ENCODE measurements around the gene RTTN.
A peak's percentile ranks its signal among the peaks of the same experiment; 100 is the strongest.
"Not testable (repeated sequence)": the region's sequence is repeated elsewhere in the genome, so short reads cannot be mapped to it uniquely, and the experiment has no call there.

RTTN gene

GRCh38 chr18:70151614-70152013, 53.9 kb downstream of the RTTN start:
- DNase-seq (ENCODE audit: low read depth), result no peak

DNA sequence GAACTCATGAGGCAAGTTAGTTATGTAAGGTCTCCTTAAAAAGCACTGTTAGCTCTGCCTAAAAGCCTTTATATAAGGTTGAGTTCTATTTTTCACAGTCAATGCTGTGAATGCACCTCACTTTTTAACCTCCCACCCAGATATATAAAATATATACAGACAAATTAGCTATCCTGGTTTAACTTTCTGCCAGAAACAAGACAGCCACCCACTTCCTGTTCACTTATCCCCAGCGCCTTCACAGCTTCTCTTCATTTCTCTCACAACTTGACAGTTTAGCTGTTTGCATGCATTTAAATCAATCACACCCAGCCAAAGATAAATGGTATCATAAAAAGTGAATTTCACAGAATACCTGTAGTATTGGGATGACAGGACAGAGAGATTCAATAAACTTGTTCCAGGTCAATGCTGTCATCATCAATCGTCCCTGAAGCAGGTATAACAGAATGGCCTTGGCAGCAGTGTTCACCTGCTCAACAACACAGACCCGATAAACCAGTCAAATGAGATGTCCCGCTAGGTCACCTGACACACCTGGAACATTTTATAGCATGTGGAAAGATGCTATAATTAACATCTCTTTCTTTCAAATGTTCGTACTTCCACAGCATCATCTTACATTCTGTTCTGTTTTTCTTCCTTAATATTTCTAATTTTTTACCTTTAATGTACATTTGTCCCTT, 55.7 kb downstream of the RTTN start:
- DNase-seq (ENCODE audit: low read depth), result no peak

GRCh38 chr18:70149156-70149555, 56.3 kb downstream of the RTTN start:
- no peak for DNase-seq (ENCODE audit: low read depth)

GRCh38 chr18:70148039-70148938, 57.2 kb downstream of the RTTN start:
- DNase-seq (ENCODE audit: low read depth), result no peak

- no peak for DNase-seq (ENCODE audit: low read depth)
Observed at GRCh38 chr18:70146174-70146573, 59.3 kb downstream of the RTTN start.

- no peak for DNase-seq (ENCODE audit: low read depth)
Observed at GRCh38 chr18:70142001-70142400, 63.5 kb downstream of the RTTN start.

- no peak for DNase-seq (ENCODE audit: low read depth)
Observed at GRCh38 chr18:70139138-70139537, 66.3 kb downstream of the RTTN start.

DNA sequence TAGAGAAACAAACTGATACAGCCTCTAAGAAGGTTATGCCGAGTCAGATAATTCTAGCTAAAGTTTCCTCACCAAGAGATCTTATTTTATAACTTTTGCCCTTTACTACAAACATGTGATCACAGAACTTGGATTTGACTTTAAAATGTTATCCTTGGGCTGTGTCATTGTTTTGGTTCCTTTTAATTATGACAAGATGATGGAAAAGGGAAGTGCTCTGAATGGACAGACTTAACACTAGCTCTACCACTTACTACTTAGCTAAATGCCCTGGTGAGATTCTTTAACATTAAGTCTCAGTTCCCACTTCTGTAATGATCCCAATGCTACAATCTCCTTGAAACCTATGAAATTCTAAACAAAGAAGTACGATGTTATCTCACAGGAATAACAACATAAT, 69.9 kb downstream of the RTTN start:
- no peak for DNase-seq (ENCODE audit: low read depth)

- DNase-seq (ENCODE audit: low read depth), result peak; percentile 76
Observed at GRCh38 chr18:70132999-70133398, 72.5 kb downstream of the RTTN start.

DNA sequence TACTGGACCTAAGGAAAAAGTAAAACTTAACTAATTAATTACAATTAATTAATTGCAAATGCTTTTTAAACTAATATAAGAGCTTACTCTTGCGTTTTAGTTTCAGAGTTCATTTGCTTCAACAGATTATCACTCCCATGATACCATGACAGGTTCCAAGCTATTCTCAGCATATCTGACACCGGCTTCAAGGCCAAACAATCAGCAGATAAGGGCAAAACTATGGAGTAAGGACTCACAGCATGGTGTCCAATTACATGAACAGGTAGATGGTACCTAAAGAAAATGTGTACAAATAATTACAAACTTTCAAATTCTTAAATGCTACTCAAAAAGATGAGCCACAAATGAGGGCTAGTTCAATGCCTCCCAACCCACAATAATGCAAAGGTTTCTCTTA, 77.2 kb downstream of the RTTN start:
- no peak for DNase-seq (ENCODE audit: low read depth)

- DNase-seq (ENCODE audit: low read depth), result no peak
Observed at GRCh38 chr18:70127359-70127758, 78.1 kb downstream of the RTTN start.

DNA sequence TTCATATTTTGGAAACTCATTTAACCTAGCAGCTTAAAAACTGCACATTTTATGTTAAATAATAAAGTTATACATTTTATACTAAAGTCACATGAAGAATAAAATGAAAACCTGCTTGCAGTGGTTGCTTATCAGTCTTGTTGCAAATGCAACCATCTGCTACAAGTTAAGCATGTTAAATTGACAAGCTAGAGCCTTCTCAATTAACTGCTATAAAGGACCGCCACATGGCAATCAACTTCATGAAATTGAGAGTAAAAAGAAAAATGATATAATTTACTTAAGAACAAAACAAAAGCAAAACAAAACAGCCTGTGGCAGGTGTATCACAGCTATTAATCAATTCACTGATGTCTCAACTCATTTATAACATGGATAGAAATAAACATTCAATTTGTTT, 78.7 kb downstream of the RTTN start:
- DNase-seq (ENCODE audit: low read depth), result no peak

DNA sequence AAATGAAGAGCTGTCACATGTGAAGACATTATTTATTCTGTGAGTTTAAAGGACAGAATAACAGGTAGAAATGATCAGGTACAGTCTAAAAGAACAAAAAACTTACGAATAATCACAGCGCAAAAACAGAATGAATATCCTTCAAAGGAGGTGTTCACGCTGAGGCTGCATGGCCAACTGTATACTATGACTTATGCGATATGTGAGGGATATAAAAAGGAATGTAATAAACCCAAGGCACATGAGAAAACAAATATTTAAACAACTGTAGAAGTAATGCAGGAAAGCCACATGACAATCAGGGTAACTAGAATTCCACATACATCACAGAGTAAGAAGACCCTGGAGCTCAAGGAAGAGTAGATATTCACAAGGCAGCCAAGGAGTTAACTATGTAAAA, 81.3 kb downstream of the RTTN start:
- no peak for DNase-seq (ENCODE audit: low read depth)

DNA sequence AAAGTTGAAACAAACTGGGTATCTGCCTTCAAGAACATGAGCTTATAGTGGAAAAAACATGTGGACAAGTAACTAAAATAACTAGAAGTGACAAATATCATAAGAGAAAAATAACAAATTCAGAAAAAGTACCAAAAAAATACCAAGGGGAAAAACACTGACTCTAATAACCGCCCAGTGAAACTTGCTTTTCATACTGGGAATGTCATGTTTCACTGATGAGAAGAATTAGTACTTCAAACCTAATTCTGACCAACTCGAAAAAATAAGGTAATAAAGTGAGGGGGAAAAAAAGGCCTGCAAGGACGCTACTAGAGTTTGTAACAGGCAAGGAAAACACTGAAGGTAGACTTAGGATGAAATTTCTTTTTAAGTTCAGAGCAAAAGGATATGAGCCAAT, 83.6 kb downstream of the RTTN start:
- DNase-seq (ENCODE audit: low read depth), result no peak

GRCh38 chr18:70116949-70117348, 88.5 kb downstream of the RTTN start:
- DNase-seq (ENCODE audit: low read depth), result no peak

GRCh38 chr18:70113511-70113910, 92.0 kb downstream of the RTTN start:
- no peak for DNase-seq (ENCODE audit: low read depth)

DNA sequence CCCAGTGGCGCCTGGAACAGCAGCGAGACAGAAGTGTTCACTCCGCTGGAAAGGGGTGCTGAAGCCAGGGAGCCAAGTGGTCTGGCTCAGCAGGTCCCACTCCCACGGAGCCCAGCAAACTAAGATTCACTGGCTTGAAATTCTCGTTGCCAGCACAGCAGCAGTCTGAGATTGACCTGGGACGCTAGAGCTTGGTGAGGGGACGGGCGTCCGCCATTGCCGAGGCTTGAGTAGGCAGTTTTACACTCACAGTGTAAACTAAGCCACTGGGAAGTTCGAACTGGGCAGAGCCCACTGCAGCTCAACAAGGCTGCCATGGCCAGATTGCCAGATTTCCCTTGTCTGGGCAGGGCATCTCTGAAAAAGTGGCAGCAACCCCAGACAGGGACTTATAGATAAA, 94.8 kb downstream of the RTTN start:
- no peak for DNase-seq (ENCODE audit: low read depth)

GRCh38 chr18:70107091-70107490, 98.4 kb downstream of the RTTN start:
- DNase-seq (ENCODE audit: low read depth), result no peak

DNA sequence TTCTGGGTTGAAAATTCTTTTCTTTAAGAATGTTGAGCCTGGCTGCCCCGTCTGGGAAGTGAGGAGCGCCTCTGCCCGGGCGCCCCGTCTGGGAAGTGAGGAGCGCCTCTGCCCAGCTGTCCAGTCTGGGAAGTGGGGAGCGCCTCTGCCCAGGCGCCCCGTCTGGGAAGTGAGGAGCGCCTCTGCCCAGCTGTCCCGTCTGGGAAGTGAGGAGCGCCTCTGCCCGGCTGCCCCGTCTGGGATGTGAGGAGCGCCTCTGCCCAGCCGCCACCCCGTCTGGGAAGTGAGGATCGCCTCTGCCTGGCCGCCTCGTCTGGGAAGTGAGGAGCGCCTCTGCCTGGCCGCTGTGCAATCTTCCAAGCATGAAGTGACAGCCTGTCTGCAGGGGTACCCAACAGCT, 102.6 kb downstream of the RTTN start:
- DNase-seq (ENCODE audit: low read depth), result not testable (repeated sequence)

DNA sequence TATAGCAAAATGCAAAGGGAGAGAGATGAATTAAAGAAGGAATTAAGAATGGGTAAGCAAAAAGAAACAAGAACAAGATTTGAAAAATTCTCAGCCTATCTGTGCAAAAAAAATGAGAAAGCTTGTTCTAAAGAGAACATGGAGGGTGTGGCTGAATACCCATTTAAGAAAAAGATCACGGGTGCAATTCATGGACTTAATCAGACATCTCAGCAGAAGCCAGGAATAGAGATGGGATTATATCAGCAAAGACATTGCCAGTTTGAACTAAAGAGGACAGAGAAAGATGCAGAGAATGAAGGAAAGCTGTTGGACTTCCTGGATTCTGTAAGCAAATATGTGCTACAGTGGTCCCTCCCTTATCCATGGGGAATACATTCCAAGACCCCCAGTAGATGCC, 115.6 kb downstream of the RTTN start:
- no peak for DNase-seq (ENCODE audit: low read depth)

- no peak for DNase-seq (ENCODE audit: low read depth)
Observed at GRCh38 chr18:70086085-70086484, 119.4 kb downstream of the RTTN start.

DNA sequence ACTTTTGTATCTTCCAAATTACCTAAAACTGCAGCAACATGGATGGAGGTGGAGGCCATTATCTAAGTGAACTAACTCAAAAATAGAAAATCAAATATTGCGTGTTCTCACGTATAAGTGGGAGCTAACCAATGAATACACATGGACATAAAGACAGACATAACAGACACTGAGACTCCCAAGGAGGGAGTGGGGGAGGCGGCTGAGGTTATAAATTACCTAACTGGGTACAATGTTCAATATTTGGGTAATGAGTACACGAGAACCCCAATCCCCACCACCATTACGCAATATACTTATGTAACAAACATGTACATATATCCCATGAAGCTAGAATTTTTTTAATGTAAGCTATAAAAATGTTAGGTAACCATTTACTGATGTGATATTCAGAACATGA, 119.8 kb downstream of the RTTN start:
- DNase-seq (ENCODE audit: low read depth), result no peak

- DNase-seq (ENCODE audit: low read depth), result no peak
Observed at GRCh38 chr18:70082430-70082829, 123.1 kb downstream of the RTTN start.

- DNase-seq (ENCODE audit: low read depth), result no peak
Observed at GRCh38 chr18:70078106-70078505, 127.4 kb downstream of the RTTN start.

Data from fibroblast of the conjunctiva (primary cell).